ENCODE data around the gene LRRC4B.
"Not testable (repeated sequence)": the region's sequence is repeated elsewhere in the genome, so short reads cannot be mapped to it uniquely, and the experiment has no call there.

The LRRC4B gene

GRCh38 chr19:50580970-50581634 is 12.9 kb upstream of the LRRC4B start:
- DNase-seq (ENCODE audit: extremely low spot score), result no peak
- ChIA-PET CTCF (no interaction called here), POLR2A (no interaction called here)
- TF ChIP-seq, protein P1, sequence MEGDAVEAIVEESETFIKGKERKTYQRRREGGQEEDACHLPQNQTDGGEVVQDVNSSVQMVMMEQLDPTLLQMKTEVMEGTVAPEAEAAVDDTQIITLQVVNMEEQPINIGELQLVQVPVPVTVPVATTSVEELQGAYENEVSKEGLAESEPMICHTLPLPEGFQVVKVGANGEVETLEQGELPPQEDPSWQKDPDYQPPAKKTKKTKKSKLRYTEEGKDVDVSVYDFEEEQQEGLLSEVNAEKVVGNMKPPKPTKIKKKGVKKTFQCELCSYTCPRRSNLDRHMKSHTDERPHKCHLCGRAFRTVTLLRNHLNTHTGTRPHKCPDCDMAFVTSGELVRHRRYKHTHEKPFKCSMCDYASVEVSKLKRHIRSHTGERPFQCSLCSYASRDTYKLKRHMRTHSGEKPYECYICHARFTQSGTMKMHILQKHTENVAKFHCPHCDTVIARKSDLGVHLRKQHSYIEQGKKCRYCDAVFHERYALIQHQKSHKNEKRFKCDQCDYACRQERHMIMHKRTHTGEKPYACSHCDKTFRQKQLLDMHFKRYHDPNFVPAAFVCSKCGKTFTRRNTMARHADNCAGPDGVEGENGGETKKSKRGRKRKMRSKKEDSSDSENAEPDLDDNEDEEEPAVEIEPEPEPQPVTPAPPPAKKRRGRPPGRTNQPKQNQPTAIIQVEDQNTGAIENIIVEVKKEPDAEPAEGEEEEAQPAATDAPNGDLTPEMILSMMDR (IDR thresholded peaks at IDR 0.05; ENCODE audit: control extremely low read depth, extremely low read depth, low read depth, missing control alignments), result no peak

- CTCF ChIA-PET, result interaction anchor here (1.1 kb wide), 1 partner anchor 24 kb away, joined by 3 read pairs; no protein-coding TSS in a partner anchor
- TF ChIP-seq, protein P1 (IDR thresholded peaks at IDR 0.05; ENCODE audit: control extremely low read depth, extremely low read depth, low read depth, missing control alignments), result no peak
- DNase-seq (ENCODE audit: extremely low spot score), result no peak
- POLR2A ChIA-PET, result no interaction called here
These were observed 12.0 kb upstream of the LRRC4B start for GRCh38 chr19:50580240-50580639.

DNA sequence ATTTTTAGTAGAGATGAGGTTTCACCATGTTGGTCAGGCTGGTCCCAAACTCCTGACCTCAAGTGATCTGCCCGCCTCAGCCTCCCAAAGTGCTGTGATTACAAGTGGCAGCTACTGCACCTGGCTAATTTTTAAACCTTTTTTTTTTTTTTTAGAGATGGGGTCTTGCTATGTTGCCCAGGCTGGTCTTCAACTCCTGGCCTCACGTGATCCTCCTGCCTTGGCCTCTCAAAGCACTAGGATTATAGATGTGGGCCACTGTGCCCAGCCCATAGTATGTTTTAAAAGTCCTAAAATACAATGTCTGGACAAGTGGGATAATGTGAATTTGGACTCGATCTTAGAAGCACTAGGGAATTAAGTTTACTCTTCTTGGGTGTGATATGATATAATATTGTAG is 8.5 kb upstream of the LRRC4B start:
- POLR2A ChIA-PET; DNase-seq (ENCODE audit: extremely low spot score): not testable (repeated sequence)
- CTCF ChIA-PET, result interaction anchor here (1.8 kb wide), 1 partner anchor 20 kb away, joined by 7 read pairs; no protein-coding TSS in a partner anchor

DNA sequence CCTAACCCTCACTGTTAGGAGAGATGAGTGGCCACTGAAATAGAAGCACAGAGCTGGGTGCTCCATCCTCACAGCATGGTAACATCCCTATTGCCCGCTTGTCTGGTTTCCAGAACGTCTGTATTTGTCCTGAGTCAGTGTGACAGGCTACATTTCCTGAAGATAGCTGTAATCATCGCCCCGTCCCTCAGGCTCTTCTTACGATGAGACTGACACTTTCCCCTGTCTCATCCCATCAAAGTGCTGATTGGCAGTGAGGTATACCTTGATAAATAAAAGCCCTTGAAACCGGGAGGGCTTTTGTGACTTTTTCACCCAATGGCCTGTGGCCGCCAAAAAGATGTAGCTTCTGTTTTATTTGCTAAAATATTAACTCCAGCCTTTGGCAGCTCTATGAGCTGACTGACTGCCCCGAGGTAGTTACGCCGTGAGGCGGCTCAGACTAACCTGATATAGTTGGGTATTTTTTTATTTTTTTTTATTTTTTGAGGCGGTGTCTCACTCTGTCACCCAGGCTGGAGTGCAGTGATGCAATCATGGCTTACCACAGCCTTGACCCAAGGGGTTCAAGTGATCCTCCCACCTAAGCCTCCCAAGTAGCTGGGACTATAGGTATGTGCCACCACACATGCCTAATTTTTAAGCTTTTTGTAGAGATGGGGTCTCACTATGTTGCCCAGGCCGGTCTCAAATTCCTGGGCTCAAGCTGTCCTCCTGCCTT is 5.7 kb upstream of the LRRC4B start:
- TF ChIP-seq, protein P1 (IDR thresholded peaks at IDR 0.05; ENCODE audit: control extremely low read depth, extremely low read depth, low read depth, missing control alignments), result no peak
- ChIA-PET CTCF (interaction anchor here (1.4 to 5.3 kb wide), 2 partner anchors 17 to 22 kb away, joined by 3 to 32 read pairs; no protein-coding TSS in a partner anchor), POLR2A (no interaction called here)
- no peak for DNase-seq (ENCODE audit: extremely low spot score)

DNA sequence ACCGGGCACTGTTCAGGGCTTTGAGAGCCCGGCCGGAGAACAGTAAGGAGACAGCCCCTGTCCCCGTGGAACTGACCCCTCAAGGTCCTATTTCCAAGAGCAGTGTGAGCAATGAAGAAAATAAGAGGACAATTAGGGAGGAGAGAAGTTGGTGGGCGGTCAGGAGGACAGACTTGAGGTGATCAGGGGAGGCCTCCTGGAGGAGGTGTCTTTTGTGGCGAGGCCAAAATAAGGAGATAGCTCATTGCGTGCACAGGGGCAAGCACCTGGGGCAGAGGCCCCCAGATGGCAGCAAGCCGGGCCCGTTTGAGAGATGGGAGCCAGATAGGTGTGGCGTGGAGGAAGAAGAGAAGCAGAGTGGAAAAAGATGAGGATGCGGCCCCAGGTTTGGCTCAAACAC is 2.8 kb upstream of the LRRC4B start:
- ChIA-PET POLR2A (no interaction called here), CTCF (interaction anchor here (5.3 kb wide), 1 partner anchor 14 kb away, joined by 32 read pairs; no protein-coding TSS in a partner anchor)
- no peak for DNase-seq (ENCODE audit: extremely low spot score)
- TF ChIP-seq, protein P1 (IDR thresholded peaks at IDR 0.05; ENCODE audit: control extremely low read depth, extremely low read depth, low read depth, missing control alignments), result no peak

DNA sequence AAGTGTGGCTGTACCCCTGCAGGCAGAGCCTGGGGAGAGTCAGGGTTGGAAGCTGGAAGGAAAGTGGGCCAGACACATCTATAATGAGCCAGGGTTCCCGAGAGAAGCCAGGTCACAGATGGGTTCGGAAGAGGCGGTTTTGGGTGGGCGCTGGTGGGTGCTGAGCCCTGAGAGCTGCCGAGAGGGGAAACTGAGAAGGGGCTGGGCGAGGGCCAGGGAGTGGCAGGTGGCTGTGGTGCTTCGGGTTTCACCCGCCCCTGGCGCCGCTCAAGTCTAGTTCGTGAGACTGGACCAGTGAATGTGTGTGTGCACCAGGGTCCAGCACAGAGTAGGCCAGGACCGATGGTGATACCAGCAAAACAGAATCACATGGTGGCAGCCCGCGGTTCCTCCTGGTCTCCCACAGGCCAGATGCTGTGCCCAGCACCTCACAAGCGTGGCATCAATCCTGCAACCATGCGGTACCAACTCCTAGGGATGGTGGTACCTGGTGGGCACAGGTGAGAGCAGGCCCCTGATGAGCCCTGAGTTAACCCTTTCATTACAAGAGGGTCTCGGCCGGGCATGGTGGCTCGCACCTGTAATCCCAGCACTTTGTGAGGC is 1.8 kb upstream of the LRRC4B start:
- CTCF ChIA-PET, result interaction anchor here (1.9 kb wide), 1 partner anchor 14 kb away, joined by 11 read pairs; no protein-coding TSS in a partner anchor

More for the DNA sequence above, 1.8 kb upstream of the LRRC4B start:
- DNase-seq (ENCODE audit: extremely low spot score), result no peak
- POLR2A ChIA-PET, result no interaction called here
- TF ChIP-seq, protein P1 (IDR thresholded peaks at IDR 0.05; ENCODE audit: control extremely low read depth, extremely low read depth, low read depth, missing control alignments), result no peak

Data from GM10248 (cell line).